ENCODE data around the gene OR9A2. TPM values are rescaled to one million over a fixed set of nuclear protein-coding genes. Genes with fewer than 3 reads are reported as not detected.
A peak's percentile ranks its signal among the peaks of the same experiment; 100 is the strongest.

OR9A2 gene
- total RNA-seq, 1 donor: not detected

GRCh38 chr7:143027683-143028082 is 751 bp upstream of the OR9A2 start:
- DNase-seq (ENCODE audit: low read depth): no peak
- TF ChIP-seq, protein P1, sequence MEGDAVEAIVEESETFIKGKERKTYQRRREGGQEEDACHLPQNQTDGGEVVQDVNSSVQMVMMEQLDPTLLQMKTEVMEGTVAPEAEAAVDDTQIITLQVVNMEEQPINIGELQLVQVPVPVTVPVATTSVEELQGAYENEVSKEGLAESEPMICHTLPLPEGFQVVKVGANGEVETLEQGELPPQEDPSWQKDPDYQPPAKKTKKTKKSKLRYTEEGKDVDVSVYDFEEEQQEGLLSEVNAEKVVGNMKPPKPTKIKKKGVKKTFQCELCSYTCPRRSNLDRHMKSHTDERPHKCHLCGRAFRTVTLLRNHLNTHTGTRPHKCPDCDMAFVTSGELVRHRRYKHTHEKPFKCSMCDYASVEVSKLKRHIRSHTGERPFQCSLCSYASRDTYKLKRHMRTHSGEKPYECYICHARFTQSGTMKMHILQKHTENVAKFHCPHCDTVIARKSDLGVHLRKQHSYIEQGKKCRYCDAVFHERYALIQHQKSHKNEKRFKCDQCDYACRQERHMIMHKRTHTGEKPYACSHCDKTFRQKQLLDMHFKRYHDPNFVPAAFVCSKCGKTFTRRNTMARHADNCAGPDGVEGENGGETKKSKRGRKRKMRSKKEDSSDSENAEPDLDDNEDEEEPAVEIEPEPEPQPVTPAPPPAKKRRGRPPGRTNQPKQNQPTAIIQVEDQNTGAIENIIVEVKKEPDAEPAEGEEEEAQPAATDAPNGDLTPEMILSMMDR (IDR thresholded peaks at IDR 0.05; ENCODE audit: insufficient read depth, low read length): no peak
- no peak overlapping the region for H3K4me3 ChIP-seq (ENCODE audit: low read depth, low read length)

DNA sequence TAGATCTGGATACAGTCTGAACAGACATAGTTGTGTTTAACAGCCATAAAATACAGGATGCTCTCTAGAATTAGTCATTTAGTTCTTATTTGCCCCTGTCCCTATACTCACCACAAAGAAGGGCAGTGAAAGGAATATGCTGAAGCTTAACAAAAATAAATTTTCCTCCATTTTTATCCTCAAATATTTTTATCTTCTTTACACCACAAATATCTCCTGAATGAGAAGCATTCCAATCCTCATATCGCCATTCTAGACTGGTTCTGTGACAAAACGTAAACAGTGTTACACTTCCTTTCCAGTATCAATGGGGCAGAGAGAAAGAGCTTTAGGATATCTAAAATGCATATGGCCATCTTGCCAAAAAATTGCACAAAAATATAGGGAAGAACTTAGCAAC is 1.6 kb downstream of the OR9A2 start:
- DNase-seq (ENCODE audit: low read depth): no peak
- TF ChIP-seq, protein P1 (IDR thresholded peaks at IDR 0.05; ENCODE audit: insufficient read depth, low read length): no peak
- H3K4me3 ChIP-seq (ENCODE audit: low read depth, low read length): no peak overlapping the region

GRCh38 chr7:143023047-143023446 is 3.9 kb downstream of the OR9A2 start:
- TF ChIP-seq, protein P1 (IDR thresholded peaks at IDR 0.05; ENCODE audit: insufficient read depth, low read length): no peak

GRCh38 chr7:143018931-143019330 is 8.0 kb downstream of the OR9A2 start:
- no peak overlapping the region for H3K4me3 ChIP-seq (ENCODE audit: low read depth, low read length)
- peak; percentile 66 for DNase-seq (ENCODE audit: low read depth)
- TF ChIP-seq, protein P1 (IDR thresholded peaks at IDR 0.05; ENCODE audit: insufficient read depth, low read length): no peak

More at GRCh38 chr7:143023047-143023446, 3.9 kb downstream of the OR9A2 start:
- DNase-seq (ENCODE audit: low read depth): no peak
- no peak overlapping the region for H3K4me3 ChIP-seq (ENCODE audit: low read depth, low read length)

DNA sequence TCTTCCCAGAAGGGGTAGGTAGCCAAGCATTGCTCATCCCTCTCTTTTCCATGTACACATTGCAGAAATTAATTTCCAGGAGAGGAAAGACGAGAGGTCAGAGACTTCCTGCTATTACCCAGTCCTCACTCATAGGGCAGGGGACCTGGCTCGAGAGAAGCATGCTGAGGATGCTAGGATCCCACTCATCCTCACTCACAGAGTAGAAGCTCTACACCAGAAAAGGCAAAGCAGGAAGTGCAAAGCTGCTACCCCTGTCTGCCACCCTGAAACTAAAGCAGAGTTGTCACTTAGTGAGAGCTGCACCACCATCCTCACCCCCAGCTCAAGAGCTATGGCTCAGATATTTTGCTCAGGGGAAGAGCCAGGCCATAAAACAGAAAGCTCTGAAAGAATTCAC is 9.9 kb downstream of the OR9A2 start:
- TF ChIP-seq, protein P1 (IDR thresholded peaks at IDR 0.05; ENCODE audit: insufficient read depth, low read length): no peak
- no peak for DNase-seq (ENCODE audit: low read depth)
- H3K4me3 ChIP-seq (ENCODE audit: low read depth, low read length): no peak overlapping the region

DNA sequence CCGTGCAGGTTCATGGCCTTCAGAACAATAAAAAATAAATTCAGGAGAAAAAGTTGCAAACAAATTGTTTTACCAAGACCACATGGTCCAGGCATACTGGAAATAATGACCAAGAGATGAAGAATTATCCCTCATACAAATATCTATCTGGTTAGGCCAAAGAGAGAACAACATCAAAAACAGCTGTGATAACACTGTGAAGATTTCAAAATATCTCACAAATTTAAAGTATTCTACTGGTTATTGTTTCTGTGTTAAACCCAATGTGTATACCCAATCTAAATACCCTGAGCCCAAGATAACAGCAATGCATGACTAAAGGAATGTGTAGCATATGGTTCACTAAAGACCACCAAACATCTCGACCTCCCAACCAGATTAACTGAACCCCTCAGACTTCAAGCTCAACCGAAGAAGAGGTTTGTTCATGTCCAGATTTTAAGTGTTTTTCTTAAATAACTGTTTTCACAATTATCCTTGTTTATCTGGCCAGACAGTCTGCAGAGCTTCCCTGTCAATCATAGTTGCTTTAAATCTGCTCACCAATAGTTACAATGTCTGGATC is 10.9 kb downstream of the OR9A2 start:
- H3K4me3 ChIP-seq (ENCODE audit: low read depth, low read length): no peak overlapping the region
- DNase-seq (ENCODE audit: low read depth): peak; percentile 80
- TF ChIP-seq, protein P1 (IDR thresholded peaks at IDR 0.05; ENCODE audit: insufficient read depth, low read length): no peak

DNA sequence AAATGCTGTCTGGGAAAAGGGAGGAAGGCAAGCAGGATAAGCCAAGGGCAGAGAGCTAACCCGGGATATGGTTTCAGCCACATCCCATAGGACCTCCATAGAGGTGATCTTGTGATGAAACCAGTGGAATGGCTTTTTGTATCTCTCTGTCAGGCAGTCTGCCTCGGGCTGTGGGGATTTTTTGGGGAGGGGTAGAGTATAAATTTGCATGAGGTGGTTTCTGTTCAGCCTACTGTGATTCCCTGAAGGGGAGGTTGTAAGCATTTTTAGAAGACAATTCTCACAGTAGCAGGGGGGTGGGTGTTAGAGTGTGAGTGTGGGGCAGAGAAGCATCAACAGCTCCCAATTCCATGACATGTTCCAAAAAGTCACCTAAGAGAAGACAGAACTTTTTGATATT is 11.8 kb downstream of the OR9A2 start:
- TF ChIP-seq, protein P1 (IDR thresholded peaks at IDR 0.05; ENCODE audit: insufficient read depth, low read length): no peak
- no peak for DNase-seq (ENCODE audit: low read depth)
- H3K4me3 ChIP-seq (ENCODE audit: low read depth, low read length): no peak overlapping the region

All from fibroblast of the aortic adventitia (primary cell).